H1 (cell line): ENCODE data around the gene DNER.

Experiments
- CBX8 ChIP-seq: fragments of 300-800, 300-1000 bp; sonication (generic); IDR thresholded peaks from 2 replicates; pipeline ENCODE4 v1.7.1; 2016; ENCODE audit warnings: low read depth, low read length, borderline replicate concordance
- CHD2 ChIP-seq: IDR thresholded peaks from 2 replicates; pipeline ENCODE4 v1.6.1; 2012; ENCODE audit warnings: low read length, improper control_type of control experiment
- CREB1 ChIP-seq: IDR thresholded peaks from 2 replicates; pipeline ENCODE4 v1.6.1; 2012; ENCODE audit warnings: inconsistent platforms
- CTCF ChIP-seq, 3 experiments: IDR thresholded peaks; 1 replicate in 2 of 3; 2 replicates in 1 of 3; pipeline versions ENCODE4 v1.5.1 to v1.6.1; 2011; ENCODE audit warnings: low read length in 3 of 3, mild to moderate bottlenecking in 3 of 3, inconsistent platforms in 2 of 3, low read depth in 1 of 3, moderate library complexity in 1 of 3; ENCODE audit not compliant: insufficient read depth in 1 of 3; ENCODE audit errors: control extremely low read depth in 1 of 3
- EZH2 ChIP-seq: fragments of 200-600 bp; sonication (generic); IDR thresholded peaks from 2 replicates; pipeline ENCODE4 v1.7.1; 2012; ENCODE audit warnings: low read depth, mild to moderate bottlenecking, moderate library complexity, low read length, inconsistent platforms; ENCODE audit not compliant: severe bottlenecking
- FOSL1 ChIP-seq: IDR thresholded peaks from 2 replicates; pipeline ENCODE4 v1.6.1; 2011; ENCODE audit warnings: mild to moderate bottlenecking, low read depth, low read length, moderate library complexity; ENCODE audit not compliant: insufficient read depth
- GABPA ChIP-seq: IDR thresholded peaks from 2 replicates; pipeline ENCODE4 v1.6.1; 2011; ENCODE audit warnings: mild to moderate bottlenecking, low read length, moderate library complexity, borderline replicate concordance; ENCODE audit not compliant: insufficient read depth
- HDAC2 ChIP-seq, 2 experiments: fragments of 300-600 bp in 1 of 2; sonication (generic) in 1 of 2; IDR thresholded peaks; 2 replicates each; pipeline ENCODE4 v1.6.1; 2011 to 2012; ENCODE audit warnings: low read depth in 2 of 2, low read length in 2 of 2, mild to moderate bottlenecking in 2 of 2, moderate library complexity in 2 of 2, borderline replicate concordance in 1 of 2, inconsistent platforms in 1 of 2
- JUND ChIP-seq: IDR thresholded peaks from 2 replicates; pipeline ENCODE4 v1.6.1; 2011; ENCODE audit warnings: mild to moderate bottlenecking, improper control_type of control experiment, low read length
- POLR2A ChIP-seq, 2 experiments: IDR thresholded peaks; 1 replicate in 1 of 2; 2 replicates in 1 of 2; pipeline ENCODE4 v1.6.1; 2011; ENCODE audit warnings: low read depth in 2 of 2, low read length in 2 of 2, mild to moderate bottlenecking in 2 of 2; ENCODE audit errors: control extremely low read depth in 1 of 2
- SIX5 ChIP-seq: IDR thresholded peaks from 2 replicates; pipeline ENCODE4 v1.6.1; 2011; ENCODE audit warnings: mild to moderate bottlenecking, low read depth, low read length
- TEAD4 ChIP-seq: IDR thresholded peaks from 2 replicates; pipeline ENCODE4 v1.6.1; 2012; ENCODE audit warnings: low read depth, low read length, inconsistent platforms, mixed read lengths
- ZNF274 ChIP-seq: IDR thresholded peaks from 2 replicates; pipeline ENCODE4 v1.7.0; 2012; ENCODE audit warnings: low read length, borderline replicate concordance; ENCODE audit errors: extremely low read depth
- TF ChIP-seq, protein P1 (sequence below): IDR thresholded peaks from 2 replicates; pipeline ENCODE4 v1.6.1; 2011; ENCODE audit warnings: low read length, improper control_type of control experiment

DNA sequence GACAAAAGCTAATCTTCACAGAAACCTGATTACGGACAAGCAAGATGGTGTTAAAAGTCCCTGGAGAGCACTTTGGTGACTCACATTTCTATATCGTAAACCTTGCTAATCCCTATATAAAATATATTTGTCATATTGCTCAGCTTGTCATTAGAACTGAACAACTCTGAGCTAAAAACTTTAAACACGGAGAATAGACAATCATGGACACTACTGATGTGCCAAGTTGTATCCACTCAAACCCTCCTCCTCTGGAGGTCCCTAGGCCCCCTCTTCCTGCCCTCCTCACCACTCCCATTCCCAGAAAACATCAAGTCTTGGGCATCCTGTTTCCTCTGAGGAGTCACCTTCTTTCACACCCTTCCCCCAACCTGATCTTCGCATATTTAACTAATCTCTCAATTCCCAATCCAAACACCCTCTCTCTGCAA lies 304.6 kb downstream of the DNER start:
- TF ChIP-seq ZNF274 = no peak
- TF ChIP-seq EZH2 = no peak
- TF ChIP-seq CTCF (IDR thresholded peaks at IDR 0.05; ENCODE audit: control extremely low read depth in 1 of 3, insufficient read depth in 1 of 3, low read depth in 1 of 3, low read length in 3 of 3) = no peak
- no peak for TF ChIP-seq GABPA
- TF ChIP-seq CHD2 = no peak
- TF ChIP-seq, protein P1, sequence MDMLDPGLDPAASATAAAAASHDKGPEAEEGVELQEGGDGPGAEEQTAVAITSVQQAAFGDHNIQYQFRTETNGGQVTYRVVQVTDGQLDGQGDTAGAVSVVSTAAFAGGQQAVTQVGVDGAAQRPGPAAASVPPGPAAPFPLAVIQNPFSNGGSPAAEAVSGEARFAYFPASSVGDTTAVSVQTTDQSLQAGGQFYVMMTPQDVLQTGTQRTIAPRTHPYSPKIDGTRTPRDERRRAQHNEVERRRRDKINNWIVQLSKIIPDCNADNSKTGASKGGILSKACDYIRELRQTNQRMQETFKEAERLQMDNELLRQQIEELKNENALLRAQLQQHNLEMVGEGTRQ = no peak
- TF ChIP-seq CREB1 = no peak
- no peak for TF ChIP-seq HDAC2 (IDR thresholded peaks at IDR 0.05; ENCODE audit: borderline replicate concordance in 1 of 2, low read depth in 2 of 2, low read length in 2 of 2)
- no peak for TF ChIP-seq POLR2A (IDR thresholded peaks at IDR 0.05; ENCODE audit: control extremely low read depth in 1 of 2, low read depth in 2 of 2, low read length in 2 of 2)
- no peak for TF ChIP-seq FOSL1
- no peak for TF ChIP-seq SIX5
- TF ChIP-seq JUND = no peak
- no peak for TF ChIP-seq CBX8
- TF ChIP-seq TEAD4 = no peak
